HuH-7 (cell line): ENCODE measurements around the gene PLOD1.
"Not testable (repeated sequence)": the region's sequence is repeated elsewhere in the genome, so short reads cannot be mapped to it uniquely, and the experiment has no call there.

ENCODE experiments used
- DNase-seq: peaks from one replicate; pipeline ENCODE4 v3.0.0; 2011; ENCODE audit warnings: low spot score

PLOD1 gene

DNA sequence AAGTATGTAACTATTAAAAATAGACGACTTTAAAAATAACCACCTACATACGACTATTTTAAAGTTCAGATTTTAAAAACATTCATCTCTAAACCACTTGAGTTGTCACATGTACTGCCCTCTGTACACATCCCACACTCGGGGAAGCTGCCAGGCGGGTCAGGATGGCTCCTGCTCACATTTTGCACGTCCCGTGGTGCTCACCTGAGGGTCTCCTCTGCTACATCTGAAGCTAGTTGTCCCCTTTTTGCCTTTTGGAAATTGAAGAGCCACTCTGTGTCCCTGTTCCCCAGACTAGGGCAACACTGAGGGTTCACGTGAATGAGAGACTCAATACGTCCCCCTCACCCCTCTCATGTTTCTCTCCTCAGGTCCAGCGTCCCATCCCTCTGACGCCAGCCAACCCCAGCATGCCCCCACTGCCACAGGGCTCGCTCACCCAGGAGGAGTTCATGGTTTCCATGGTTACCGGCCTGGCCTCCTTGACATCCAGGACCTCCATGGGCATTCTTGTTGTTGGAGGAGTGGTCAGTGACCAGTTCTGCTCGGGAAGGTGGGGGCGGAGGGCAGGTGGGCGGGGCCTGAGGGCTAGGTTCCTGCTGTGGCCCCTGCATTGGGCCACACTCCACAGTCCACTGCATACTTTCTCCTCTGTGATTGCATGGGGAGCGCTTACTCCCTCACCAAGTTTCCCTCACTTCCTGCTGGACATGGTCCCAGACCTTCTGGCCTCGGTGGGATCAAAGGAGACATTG is 71.8 kb downstream of the PLOD1 start:
- DNase-seq = no peak

DNA sequence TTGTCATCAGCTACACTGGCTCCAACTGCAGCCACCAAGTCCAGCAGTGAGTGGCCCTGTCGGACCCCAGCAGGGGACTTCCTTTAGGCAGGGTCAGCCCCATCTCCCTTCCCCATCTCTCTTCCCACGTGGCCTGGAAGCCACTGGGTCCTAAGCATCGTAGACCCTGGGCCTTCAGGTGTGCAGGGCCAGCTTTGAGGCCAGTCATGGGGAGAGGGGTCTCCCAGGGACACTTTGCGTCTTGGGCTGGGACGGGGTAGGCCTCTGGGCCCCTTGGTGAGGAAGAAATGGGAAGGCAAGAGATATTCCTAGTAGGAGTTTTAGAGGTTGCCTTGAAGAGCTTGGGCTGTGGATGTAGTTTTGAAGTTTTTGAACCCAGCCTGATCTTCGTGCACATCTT is 72.7 kb downstream of the PLOD1 start:
- DNase-seq = no peak

DNA sequence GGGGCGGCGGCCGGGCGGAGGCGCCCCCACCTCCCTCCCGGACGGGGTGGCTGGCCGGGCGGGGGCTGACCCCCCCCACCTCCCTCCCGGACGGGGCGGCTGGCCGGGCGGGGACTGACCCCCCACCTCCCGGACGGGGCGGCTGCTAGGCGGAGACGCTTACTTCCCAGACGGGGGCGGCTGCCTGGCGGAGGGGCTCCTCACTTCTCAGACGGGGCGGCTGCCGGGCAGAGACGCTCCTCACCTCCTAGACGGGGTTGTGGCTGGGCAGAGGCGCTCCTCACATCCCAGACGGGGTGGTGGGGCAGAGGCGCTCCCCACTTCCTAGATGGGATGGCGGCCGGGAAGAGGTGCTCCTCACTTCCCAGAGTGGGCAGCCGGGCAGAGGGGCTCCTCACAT is 73.8 kb downstream of the PLOD1 start:
- DNase-seq = not testable (repeated sequence)

DNA sequence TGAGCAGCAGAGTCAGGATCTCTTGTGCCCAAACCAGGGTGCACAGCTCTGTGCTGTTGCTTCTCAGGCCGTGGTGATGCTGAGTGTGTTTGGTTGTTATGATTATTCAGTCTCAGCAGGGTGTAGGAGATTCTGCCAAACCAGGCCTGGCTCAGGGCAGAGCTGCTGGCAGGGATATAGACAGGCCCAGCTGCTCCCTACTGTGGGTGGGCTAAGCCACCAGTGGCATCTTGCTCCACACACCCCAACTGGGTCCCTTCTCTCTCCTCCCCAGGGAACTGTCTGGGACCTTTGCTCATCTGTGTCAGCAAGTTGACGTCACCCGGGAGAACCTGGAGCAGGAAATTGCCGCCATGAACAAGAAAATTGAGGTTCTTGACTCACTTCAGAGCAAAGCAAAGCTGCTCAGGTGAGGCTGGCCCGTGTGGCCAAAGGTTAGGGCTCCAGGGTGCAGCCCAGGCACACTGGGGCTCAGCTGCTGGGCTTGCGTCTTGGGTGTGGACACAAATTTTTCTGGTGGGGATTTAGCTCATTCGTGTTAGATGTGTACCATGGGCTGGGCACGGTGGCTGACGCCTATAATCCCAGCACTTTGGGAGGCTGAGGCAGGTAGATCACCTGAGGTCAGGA is 74.9 kb downstream of the PLOD1 start:
- no peak for DNase-seq

DNA sequence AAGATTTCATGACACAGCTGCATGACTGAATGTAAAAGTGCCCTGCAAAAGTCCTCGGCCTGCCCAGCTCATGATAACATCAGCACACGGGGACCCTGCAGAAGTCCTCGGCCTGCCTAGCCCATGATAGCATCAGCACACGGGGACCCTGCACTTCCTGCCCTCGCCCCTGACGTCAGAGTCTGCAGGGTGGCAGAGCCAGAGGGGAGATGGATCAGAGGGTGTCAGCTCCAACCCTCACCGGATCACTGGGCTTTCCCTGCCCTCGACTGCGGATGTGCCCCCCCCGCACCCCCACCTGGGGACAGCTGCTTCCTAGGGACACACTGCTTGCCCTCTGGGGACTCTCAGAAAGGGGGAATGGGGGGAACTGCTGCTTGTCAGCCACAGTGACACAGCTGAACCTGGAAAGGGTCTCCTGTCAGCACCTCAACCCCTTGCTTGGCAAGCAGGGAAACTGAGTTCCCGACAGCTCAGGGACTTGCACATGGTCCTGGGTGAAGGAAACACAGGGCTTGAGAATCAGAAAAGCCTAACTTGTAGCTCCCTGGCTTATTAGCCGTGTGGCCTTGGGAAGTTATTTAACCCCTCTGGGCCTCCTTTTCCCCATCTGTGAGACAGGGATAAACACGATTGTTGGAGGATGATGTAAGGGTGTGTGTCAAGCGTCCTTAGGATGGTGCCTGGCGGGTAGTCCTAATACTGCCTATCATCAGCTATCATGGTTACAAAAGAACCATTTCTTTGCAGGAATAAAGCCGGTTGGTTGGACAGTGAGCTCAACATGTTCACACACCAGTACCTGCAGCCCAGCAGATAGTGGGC is 76.4 kb downstream of the PLOD1 start:
- DNase-seq = no peak

DNA sequence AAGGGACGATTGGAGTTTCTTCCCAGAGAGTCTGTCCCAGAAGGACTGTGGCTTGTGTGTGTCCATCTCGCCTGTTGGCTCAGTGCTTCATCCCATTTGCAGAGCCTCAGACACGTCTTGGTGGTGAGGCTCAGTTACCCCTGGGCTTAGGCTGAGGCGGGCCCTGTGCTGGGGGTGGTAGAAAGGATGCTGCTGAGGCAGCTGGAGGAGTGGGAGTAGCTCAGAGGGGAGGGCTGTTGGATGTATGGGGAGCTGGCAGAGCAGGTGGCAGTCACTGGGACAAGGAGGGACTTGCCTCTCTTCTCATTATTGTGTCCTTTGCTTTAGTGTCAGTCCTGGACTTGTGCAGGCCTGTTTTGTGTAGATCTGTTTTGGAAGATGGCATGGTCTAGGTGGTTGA is 77.5 kb downstream of the PLOD1 start:
- DNase-seq = no peak

DNA sequence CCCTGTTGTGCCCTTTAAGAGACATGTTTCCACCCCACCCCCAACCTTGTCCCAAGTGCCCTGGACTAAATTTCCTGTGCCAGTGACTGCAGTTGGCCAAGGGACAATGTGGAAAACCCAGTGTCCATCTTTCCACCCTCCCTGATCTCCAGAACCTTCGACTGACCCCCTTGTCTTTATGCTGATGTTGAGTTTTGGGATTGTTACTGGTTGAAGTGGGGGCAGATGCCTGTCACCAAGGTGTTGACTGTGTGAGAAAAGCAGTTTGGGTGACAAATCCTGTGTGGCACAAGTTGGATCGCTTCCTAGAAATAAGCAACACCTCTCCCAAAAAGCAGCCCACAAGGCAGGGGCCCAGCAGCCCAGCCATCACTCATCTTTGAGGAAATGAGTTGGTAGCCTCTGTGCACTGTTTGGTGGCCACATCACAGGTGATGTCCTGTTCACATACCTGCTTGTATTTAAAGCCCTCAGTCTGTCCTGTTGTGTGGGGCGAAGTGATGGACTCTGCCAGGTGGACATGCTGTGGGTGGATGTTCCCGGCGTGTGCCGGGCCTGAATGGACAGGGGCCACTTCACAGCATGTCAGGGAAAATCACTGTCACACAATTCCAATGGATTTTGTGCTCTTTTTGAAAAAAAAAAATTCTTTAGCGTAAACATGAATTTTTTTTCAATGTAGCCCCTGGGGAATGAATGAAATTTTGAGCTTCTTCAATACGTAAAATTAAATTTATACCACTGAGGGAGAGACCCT is 78.2 kb downstream of the PLOD1 start:
- DNase-seq = no peak

DNA sequence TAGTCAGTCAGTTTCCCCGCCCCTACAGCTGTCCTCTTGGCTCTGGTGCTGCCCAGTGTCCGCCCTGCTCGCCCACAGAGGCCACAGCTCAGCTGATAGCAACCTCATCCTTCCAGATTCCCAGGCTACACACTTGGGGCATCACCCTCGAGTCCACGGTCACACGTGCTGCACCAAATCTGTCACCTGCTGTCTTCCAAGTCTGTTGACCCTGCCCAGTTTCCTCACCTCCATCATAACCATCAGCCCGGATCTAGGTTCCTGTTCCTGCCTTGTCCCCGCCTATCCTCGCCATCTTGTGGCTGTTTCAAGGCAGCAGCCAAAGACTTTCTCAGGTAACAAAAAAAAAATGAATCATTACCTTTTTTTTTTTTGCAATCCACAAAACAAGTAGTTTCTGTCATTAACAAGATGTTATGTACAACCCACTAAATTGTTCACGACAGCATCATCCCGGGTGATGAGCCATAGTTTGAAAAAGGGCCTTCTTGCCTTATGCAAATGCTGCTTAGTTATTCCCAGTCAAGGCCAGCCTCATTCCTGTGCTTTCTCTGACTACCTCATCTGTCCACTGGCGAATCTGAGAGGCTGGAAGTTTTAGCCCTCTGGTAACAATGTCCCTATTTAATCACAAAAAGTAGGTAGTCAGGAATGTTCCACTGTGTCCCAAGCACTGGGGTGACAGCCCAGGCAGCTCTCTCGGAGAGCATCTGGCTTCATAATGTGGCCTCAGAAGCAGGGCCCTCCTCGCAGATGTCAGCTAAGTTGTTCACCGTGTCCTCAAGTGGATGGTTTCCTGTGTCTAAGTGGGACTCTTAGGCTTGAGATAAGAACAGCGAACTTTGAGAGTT is 79.8 kb downstream of the PLOD1 start:
- peak; percentile 52 for DNase-seq

DNA sequence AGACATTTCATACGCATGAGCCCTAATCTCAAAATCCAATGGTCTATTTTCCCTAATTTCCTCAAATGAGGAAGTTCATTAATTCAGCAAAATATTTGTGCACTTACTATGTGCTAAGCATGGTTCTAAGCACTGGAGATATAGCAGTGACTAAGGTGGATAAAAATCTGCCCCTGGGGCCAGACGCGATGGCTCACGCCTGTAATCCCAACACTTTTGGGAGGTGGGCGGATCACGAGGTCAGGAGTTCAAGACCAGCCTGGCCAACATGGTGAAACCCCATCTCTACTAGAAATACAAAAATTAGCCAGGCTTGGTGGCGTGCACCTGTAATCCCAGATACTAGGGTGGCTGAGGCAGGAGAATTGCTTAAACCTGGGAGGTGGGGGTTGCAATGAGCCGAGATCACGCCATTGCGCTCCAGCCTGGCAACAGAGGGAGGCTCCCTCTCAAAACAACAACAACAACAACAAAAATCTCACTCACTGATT is 80.5 kb downstream of the PLOD1 start:
- DNase-seq = no peak

DNA sequence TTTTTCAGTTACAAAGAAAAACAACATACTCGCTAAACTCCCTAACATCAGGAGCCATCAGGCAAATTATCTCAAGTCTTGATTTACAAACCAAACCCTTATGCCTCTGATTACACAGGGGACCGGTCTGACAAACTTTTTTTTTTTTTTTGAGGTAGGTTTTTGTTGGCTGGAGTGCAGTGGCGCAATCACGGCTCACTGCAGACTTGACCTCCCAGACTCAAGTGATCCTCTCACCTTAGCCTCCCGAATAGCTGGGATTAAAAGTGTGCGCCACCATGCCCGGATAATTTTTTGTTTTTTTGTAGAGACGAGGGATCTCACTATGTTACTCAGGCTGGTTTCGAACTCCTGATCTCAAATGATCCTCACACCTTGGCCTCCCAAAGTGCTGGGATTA is 81.0 kb downstream of the PLOD1 start:
- no peak for DNase-seq

DNA sequence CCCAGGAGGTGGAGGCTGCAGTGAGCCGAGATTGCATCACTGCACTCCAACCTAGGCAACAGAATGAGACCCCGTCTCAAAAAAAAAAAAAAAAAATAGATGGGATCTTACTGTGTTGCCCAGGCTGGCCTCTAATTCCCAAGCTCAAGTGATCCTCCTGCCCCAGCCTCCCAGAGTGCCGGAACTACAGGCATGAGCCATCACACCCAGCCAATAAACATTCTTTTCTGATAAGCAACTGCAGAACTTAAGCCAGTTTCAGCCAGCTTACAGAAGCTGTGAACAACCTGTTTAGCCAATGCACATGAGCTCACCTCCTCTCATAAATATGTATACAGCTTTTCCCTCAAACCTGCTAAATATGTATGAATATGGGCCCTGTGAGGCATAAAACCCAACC is 81.7 kb downstream of the PLOD1 start:
- no peak for DNase-seq

DNA sequence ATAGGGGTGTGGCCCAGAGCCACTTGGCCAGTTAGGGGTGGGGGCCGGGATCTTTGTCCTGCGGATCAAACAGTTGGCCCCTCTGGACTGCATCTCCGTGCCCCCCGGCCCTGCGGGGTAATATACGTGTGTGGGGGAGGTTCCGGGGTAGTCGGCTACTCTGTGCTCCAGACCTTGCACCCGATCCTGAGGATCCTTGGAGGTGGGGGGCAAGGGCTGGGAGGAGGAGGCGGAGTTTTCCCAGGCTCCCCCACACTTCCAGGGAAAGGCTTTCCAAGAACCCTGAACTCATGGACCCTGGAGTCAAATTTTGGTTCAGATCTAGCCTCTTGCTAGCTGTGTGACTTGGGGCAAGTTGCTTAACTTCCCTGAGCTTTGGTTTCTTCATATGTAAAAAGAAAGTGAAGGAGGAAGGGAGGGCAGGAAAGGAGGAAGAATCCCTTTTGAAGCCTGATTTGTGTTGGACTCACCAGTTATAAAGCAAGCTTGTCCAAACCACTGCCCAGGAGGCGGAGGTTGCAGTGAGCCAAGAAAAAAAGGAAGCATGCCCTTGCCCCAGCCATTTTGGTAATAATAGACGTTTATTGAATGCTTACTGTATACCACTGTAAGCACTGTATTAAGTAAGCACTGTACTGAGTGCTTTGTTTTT is 85.5 kb downstream of the PLOD1 start:
- peak; percentile 34 for DNase-seq

DNA sequence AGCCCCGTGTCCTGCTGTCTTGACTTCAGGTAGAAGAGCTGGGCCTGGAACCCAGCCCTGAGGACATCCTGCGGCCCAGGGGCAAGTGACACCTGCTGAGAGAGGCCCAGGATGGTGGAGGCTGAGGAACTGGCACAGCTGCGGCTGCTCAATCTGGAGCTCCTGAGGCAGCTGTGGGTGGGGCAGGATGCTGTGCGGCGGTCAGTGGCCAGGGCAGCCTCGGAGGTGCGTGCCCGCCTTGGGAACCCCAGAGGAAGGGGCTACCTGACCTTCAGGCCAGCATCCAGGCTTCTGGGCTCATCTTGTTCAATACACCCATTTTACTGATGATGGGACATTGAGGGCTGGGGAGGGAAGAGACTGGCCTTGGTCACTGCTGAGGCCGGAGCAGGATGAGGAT is 87.1 kb downstream of the PLOD1 start:
- no peak for DNase-seq

DNA sequence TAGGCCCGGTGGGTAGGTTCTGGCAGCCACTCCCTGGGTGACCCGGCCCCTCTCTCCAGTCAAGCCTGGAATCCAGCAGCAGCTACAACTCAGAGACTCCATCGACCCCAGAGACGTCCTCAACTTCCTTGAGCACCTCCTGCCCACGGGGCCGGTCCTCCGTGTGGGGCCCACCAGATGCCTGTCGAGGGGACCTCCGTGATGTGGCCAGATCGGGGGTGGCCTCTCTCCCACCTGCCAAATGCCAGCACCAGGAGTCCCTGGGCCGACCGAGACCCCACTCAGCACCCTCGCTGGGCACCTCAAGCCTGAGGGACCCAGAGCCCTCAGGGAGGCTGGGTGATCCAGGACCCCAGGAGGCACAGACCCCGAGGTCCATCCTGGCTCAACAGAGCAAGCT is 87.5 kb downstream of the PLOD1 start:
- DNase-seq = no peak
